OCI-LY3 (cell line): ENCODE data around the gene ARHGAP9.

Experiments
- CTCF ChIP-seq: fragments of 200-600, 300-600 bp; sonication (generic); IDR thresholded peaks from 2 replicates; pipeline ENCODE4 v1.5.1; 2014; ENCODE audit warnings: antibody characterized with exemption, low read length, low read depth
- EZH2phosphoT487 ChIP-seq: fragments of 200-600 bp; shearing (Covaris generic); IDR thresholded peaks from 2 replicates; pipeline ENCODE4 v1.6.1; 2018; ENCODE audit warnings: antibody characterized with exemption, mixed run types, low read depth

GRCh38 chr12:57441846-57442427, 37.7 kb downstream of the ARHGAP9 start:
- TF ChIP-seq CTCF (no peak), EZH2phosphoT487 (no peak)
